ENCODE results near the gene CFLAR. TPM values are rescaled to one million over a fixed set of nuclear protein-coding genes. Genes with fewer than 3 reads are reported as not detected.

Gene CFLAR
- polyA plus RNA-seq, 1 donor from 2014 or later, result 1.6 TPM

DNA sequence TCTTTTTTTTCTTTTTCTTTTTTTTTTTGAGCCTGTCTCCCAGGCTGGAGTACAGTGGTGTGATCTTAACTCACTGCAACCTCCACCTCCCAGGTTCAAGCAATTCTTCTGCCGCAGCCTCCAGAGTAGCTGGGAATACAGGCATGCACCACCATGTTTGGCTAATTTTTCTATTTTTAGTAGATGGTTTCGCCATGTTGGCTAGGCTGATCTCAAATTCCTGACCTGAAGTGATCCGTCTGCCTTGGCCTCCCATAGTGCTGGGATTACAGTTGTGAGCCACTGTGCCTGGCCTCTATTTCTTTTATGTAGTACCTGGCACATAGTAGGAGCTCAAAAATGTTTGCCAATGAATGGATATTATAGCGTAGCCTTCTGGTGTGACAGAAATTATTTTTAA, 6.8 kb upstream of the CFLAR start:
- Histone ChIP-seq H3F3A (ENCODE audit: insufficient read depth, low read length, poor library complexity, severe bottlenecking) (no peaks in the 10 kb centered on the region), H3K27me3 (ENCODE audit: insufficient read depth, low read depth, low read length) (no peaks in the 10 kb centered on the region), H3K9me3 (ENCODE audit: low read length) (no peaks in the 10 kb centered on the region), H3K4me2 (ENCODE audit: low read length) (no peak overlapping the region), H4K20me1 (ENCODE audit: insufficient read depth) (no peaks in the 10 kb centered on the region), H2AFZ (ENCODE audit: low read depth, low read length) (no peak overlapping the region), H3K79me2 (replicated peaks; ENCODE audit: insufficient read depth, low read length) (no peaks in the 10 kb centered on the region), H3K36me3 (ENCODE audit: insufficient read depth, low read length) (no peaks in the 10 kb centered on the region), H3K9ac (ENCODE audit: low read length) (no peak overlapping the region), H3K4me3 (ENCODE audit: low read length) (no peak overlapping the region), H3K27ac (ENCODE audit: low read length) (no peak overlapping the region), H3K9me2 (ENCODE audit: insufficient read depth, low read length) (no peaks in the 10 kb centered on the region)
- TF ChIP-seq SMC3 (conservative IDR thresholded peaks at IDR 0.05; ENCODE audit: poor library complexity), result no peak
- no peak for TF ChIP-seq RAD21 (conservative IDR thresholded peaks at IDR 0.05)
- no peak for TF ChIP-seq EP300 (conservative IDR thresholded peaks at IDR 0.05; ENCODE audit: poor library complexity, severe bottlenecking)
- no peak for TF ChIP-seq MXI1 (conservative IDR thresholded peaks at IDR 0.05; ENCODE audit: poor library complexity, severe bottlenecking)
- TF ChIP-seq POLR2AphosphoS5 (IDR thresholded peaks at IDR 0.05), result no peak
- TF ChIP-seq, protein P1, sequence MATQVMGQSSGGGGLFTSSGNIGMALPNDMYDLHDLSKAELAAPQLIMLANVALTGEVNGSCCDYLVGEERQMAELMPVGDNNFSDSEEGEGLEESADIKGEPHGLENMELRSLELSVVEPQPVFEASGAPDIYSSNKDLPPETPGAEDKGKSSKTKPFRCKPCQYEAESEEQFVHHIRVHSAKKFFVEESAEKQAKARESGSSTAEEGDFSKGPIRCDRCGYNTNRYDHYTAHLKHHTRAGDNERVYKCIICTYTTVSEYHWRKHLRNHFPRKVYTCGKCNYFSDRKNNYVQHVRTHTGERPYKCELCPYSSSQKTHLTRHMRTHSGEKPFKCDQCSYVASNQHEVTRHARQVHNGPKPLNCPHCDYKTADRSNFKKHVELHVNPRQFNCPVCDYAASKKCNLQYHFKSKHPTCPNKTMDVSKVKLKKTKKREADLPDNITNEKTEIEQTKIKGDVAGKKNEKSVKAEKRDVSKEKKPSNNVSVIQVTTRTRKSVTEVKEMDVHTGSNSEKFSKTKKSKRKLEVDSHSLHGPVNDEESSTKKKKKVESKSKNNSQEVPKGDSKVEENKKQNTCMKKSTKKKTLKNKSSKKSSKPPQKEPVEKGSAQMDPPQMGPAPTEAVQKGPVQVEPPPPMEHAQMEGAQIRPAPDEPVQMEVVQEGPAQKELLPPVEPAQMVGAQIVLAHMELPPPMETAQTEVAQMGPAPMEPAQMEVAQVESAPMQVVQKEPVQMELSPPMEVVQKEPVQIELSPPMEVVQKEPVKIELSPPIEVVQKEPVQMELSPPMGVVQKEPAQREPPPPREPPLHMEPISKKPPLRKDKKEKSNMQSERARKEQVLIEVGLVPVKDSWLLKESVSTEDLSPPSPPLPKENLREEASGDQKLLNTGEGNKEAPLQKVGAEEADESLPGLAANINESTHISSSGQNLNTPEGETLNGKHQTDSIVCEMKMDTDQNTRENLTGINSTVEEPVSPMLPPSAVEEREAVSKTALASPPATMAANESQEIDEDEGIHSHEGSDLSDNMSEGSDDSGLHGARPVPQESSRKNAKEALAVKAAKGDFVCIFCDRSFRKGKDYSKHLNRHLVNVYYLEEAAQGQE (IDR thresholded peaks at IDR 0.05; ENCODE audit: borderline replicate concordance), result no peak
- TF ChIP-seq EZH2 (IDR thresholded peaks at IDR 0.05; ENCODE audit: borderline replicate concordance, insufficient read depth, low read length, poor library complexity, severe bottlenecking), result no peak
- TF ChIP-seq TAF1 (IDR thresholded peaks at IDR 0.05; ENCODE audit: low read depth), result no peak
- TF ChIP-seq, protein P2, sequence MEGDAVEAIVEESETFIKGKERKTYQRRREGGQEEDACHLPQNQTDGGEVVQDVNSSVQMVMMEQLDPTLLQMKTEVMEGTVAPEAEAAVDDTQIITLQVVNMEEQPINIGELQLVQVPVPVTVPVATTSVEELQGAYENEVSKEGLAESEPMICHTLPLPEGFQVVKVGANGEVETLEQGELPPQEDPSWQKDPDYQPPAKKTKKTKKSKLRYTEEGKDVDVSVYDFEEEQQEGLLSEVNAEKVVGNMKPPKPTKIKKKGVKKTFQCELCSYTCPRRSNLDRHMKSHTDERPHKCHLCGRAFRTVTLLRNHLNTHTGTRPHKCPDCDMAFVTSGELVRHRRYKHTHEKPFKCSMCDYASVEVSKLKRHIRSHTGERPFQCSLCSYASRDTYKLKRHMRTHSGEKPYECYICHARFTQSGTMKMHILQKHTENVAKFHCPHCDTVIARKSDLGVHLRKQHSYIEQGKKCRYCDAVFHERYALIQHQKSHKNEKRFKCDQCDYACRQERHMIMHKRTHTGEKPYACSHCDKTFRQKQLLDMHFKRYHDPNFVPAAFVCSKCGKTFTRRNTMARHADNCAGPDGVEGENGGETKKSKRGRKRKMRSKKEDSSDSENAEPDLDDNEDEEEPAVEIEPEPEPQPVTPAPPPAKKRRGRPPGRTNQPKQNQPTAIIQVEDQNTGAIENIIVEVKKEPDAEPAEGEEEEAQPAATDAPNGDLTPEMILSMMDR (IDR thresholded peaks at IDR 0.05; ENCODE audit: poor library complexity, severe bottlenecking), result no peak

DNA sequence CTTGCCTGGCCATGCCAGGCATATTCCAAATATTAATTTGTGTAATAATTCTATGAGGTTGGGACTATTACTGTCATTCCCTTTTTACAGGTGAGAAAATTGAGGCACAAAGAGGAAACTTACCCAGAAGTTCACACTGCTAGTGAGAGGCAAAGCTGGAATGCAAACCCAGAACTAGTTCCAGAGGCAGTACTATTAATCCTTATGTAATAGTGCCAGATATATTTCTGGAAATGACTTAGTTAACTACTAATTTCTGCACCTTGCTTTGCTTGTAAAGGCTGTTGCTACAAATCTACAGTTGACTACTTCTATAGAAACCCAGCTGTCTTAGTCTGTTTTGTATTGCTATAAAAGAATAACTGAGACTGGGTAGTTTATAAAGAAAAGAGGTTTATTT, 5.3 kb upstream of the CFLAR start:
- H3K9me3 ChIP-seq (ENCODE audit: low read length), result no peaks in the 10 kb centered on the region
- no peak overlapping the region for H3K4me2 ChIP-seq (ENCODE audit: low read length)
- no peaks in the 10 kb centered on the region for H3K27me3 ChIP-seq (ENCODE audit: insufficient read depth, low read depth, low read length)
- no peaks in the 10 kb centered on the region for H4K20me1 ChIP-seq (ENCODE audit: insufficient read depth)
- H2AFZ ChIP-seq (ENCODE audit: low read depth, low read length), result no peak overlapping the region
- TF ChIP-seq, protein P1 (IDR thresholded peaks at IDR 0.05; ENCODE audit: borderline replicate concordance), result no peak
- TF ChIP-seq TAF1 (IDR thresholded peaks at IDR 0.05; ENCODE audit: low read depth), result no peak
- no peak for TF ChIP-seq POLR2AphosphoS5 (IDR thresholded peaks at IDR 0.05)
- no peak for TF ChIP-seq SMC3 (conservative IDR thresholded peaks at IDR 0.05; ENCODE audit: poor library complexity)
- no peak for TF ChIP-seq RAD21 (conservative IDR thresholded peaks at IDR 0.05)
- TF ChIP-seq EP300 (conservative IDR thresholded peaks at IDR 0.05; ENCODE audit: poor library complexity, severe bottlenecking), result no peak
- no peak for TF ChIP-seq EZH2 (IDR thresholded peaks at IDR 0.05; ENCODE audit: borderline replicate concordance, insufficient read depth, low read length, poor library complexity, severe bottlenecking)
- TF ChIP-seq, protein P2 (IDR thresholded peaks at IDR 0.05; ENCODE audit: poor library complexity, severe bottlenecking), result no peak
- no peak for TF ChIP-seq MXI1 (conservative IDR thresholded peaks at IDR 0.05; ENCODE audit: poor library complexity, severe bottlenecking)
- H3K27ac ChIP-seq (ENCODE audit: low read length), result no peak overlapping the region
- no peak overlapping the region for H3K9ac ChIP-seq (ENCODE audit: low read length)
- H3K9me2 ChIP-seq (ENCODE audit: insufficient read depth, low read length), result no peaks in the 10 kb centered on the region
- H3K79me2 ChIP-seq (replicated peaks; ENCODE audit: insufficient read depth, low read length), result no peaks in the 10 kb centered on the region
- no peaks in the 10 kb centered on the region for H3K36me3 ChIP-seq (ENCODE audit: insufficient read depth, low read length)
- H3K4me3 ChIP-seq (ENCODE audit: low read length), result no peak overlapping the region
- no peaks in the 10 kb centered on the region for H3F3A ChIP-seq (ENCODE audit: insufficient read depth, low read length, poor library complexity, severe bottlenecking)

All from neural cell (in vitro differentiated cells).